ENCODE measurements around the gene SYTL2. TPM values are rescaled to one million over a fixed set of nuclear protein-coding genes. Genes with fewer than 3 reads are reported as not detected.

SYTL2 gene
- polyA plus RNA-seq, 3 donors from 2014 or later = 26.1 to 67.0 (median 33.3) TPM

DNA sequence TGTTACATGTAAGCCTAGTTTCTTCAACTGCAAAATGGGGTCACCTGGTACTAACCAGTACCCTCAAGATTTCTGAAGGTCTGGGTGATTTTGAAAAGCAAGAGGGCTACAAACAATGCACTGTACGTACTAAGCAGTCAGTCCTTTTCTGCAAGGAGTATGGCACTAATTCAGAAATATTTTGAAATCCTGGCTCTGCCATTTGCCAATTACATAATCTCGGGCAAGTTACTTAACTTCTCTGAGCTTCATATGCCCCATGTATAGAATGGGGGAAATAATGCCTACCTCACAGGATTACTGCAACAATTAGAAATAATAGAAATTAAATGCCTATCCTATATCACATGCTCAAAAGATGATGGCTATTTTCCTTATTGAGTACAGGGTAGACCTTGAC, 64.3 kb downstream of the SYTL2 start:
- Mint-ChIP-seq H3K9me3 (no peaks in the 10 kb centered on the region), H3K27me3 (ENCODE audit: low read depth in 3 of 3) (peaks cover 3 to 15% (median 3%) of the 10 kb centered on the region in 3 donors), H3K4me1 (peaks cover 83 to 84% of the 10 kb centered on the region in 2 donors), H3K36me3 (peaks cover 37 to 59% (median 42%) of the 10 kb centered on the region in 3 donors), H3K27ac (peak overlapping the region; percentile 82 to 100 (median 92)), H3K4me3 (peak overlapping the region in 1 of 5 donors; percentile 17)
- no peak for DNase-seq

DNA sequence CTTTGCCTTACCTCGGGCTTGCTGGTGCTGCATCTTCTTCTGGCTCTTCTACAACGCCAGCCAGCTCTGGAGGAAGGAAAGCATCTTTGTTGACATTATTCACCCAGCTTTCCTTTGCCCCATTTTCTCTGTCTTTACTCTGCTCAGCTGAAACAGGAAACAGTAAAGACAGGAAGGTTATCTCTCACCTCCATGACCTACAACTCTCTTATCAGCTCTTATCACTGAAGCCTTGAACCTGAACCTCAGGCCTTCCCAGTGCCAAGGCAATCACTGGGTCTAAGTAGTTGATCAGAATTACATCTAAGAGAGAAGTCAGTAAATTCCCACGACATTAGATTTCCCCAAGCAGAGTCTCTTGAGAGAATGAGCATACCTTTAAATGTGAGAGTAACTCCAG, 65.3 kb downstream of the SYTL2 start:
- H3K27ac Mint-ChIP-seq = peak overlapping the region; percentile 82 to 96 (median 84)
- no peak for DNase-seq
- peaks cover 2 to 5% (median 3%) of the 10 kb centered on the region in 3 donors for H3K27me3 Mint-ChIP-seq (ENCODE audit: low read depth in 3 of 3)
- H3K4me1 Mint-ChIP-seq = peaks cover 81 to 84% of the 10 kb centered on the region in 2 donors
- peaks cover 37 to 62% (median 42%) of the 10 kb centered on the region in 3 donors for H3K36me3 Mint-ChIP-seq
- peak overlapping the region; percentile 17 to 71 (median 63) for H3K4me3 Mint-ChIP-seq
- no peaks in the 10 kb centered on the region for H3K9me3 Mint-ChIP-seq

DNA sequence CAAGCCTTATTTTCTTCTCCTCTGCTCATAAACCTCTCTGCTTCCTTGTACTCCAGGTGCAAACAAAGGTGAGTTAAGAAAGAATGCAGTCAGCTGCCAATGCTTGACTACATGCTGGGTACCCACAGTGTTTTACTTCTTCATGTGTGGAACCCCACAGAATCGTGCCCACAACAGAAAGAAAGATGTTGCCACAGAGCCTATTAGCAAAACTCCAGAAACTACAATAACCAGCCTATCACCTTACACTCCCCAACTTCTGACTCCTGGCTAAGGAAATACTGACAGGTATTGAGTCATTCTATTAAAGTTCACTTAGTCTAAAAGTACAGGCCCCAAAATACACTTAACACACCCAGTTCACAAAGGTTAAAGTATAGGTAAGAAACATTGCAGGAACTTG, 68.1 kb downstream of the SYTL2 start:
- peaks cover 31 to 48% (median 36%) of the 10 kb centered on the region in 3 donors for H3K36me3 Mint-ChIP-seq
- DNase-seq = no peak
- H3K27ac Mint-ChIP-seq = peak overlapping the region; percentile 71 to 90 (median 80)
- peak overlapping the region in 1 of 5 donors; percentile 9 for H3K4me3 Mint-ChIP-seq
- no peaks in the 10 kb centered on the region for H3K9me3 Mint-ChIP-seq
- H3K4me1 Mint-ChIP-seq = peaks cover 75 to 84% of the 10 kb centered on the region in 2 donors
- peaks cover 0 to 2% (median 0%) of the 10 kb centered on the region in 3 donors for H3K27me3 Mint-ChIP-seq (ENCODE audit: low read depth in 3 of 3)

GRCh38 chr11:85742348-85742747, 68.6 kb downstream of the SYTL2 start:
- H3K4me3 Mint-ChIP-seq = no peak overlapping the region
- H3K4me1 Mint-ChIP-seq = peaks cover 75 to 84% of the 10 kb centered on the region in 2 donors

DNA sequence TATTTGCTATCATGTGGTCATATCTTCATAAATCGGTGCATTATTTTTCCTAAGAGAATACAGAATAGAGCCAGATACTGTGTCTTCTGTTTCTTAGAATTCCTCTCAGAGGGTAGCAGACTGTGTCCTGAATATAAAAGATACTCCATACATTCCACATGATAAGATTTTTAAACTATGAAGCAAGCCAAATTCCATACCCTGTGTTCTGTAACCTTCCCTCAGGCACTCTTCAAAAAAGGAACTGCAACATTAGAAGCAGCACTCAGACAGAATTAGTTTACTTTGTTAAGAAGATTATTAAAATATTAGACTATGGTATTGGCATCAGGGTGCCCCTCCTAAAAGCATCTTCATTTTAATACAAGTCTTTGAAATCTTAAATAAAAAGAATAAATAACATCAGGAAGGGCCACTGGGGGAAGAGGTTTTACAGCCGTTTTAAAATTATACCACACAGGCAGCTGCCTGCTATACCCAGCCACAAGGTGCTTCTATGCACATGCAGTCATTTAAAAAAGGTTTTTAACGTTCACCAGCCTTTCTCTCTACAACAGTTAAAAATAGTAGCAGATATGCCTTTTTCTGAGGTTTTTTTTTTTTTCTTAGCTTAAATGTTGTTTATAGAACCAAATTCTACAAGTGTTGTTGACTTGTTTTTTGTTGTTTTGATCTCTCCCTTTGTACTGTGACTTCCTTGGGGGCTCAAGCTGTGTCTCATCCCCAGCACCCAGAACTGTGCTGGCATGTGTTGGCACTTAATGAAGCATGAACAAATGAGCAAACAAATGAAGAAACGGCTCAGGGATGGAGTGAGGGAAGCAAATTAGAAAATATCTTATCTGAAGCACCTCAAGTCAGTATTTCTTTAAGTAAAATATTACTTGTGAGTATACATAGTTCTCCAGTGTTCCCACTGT, 70.2 kb downstream of the SYTL2 start:
- Mint-ChIP-seq H3K27ac (peak overlapping the region; percentile 64 to 93 (median 85)), H3K27me3 (ENCODE audit: low read depth in 3 of 3) (peaks cover 0 to 2% (median 0%) of the 10 kb centered on the region in 3 donors), H3K4me3 (peak overlapping the region; percentile 16 to 36 (median 25)), H3K4me1 (peaks cover 67 to 84% of the 10 kb centered on the region in 2 donors), H3K9me3 (no peaks in the 10 kb centered on the region), H3K36me3 (peaks cover 17 to 49% (median 38%) of the 10 kb centered on the region in 3 donors)
- DNase-seq = peak in 1 of 3 donors; percentile 34

More at GRCh38 chr11:85742348-85742747, 68.6 kb downstream of the SYTL2 start:
- H3K27me3 Mint-ChIP-seq (ENCODE audit: low read depth in 3 of 3) = peaks cover 0 to 2% (median 0%) of the 10 kb centered on the region in 3 donors
- no peak for DNase-seq
- H3K27ac Mint-ChIP-seq = peak overlapping the region in 5 of 6 donors; percentile 25 to 86 (median 81)
- peaks cover 26 to 46% (median 31%) of the 10 kb centered on the region in 3 donors for H3K36me3 Mint-ChIP-seq
- no peaks in the 10 kb centered on the region for H3K9me3 Mint-ChIP-seq

DNA sequence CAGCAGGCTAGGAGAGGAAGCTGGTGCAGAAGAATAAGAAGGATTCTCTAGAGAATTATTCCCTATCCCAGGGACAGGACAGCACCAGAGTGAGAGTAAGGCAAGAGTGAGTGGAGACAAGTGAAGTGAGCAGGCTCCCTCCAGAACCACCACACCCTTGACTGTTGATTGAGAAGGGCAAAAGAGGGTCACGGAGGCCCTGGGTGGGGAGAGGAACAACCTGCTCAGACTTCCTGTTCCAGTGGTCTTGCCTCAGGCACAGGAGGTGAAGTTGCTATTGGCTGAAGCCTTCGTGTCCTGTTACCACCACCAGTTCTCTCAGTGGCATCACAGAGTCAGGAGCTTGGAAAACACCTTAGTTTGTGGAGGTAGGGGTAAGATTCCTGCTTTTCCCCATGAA, 73.2 kb downstream of the SYTL2 start:
- Mint-ChIP-seq H3K9me3 (no peaks in the 10 kb centered on the region), H3K27ac (peak overlapping the region; percentile 81 to 93 (median 86)), H3K4me3 (peak overlapping the region; percentile 22 to 56 (median 41)), H3K27me3 (ENCODE audit: low read depth in 3 of 3) (peaks cover 0 to 2% (median 0%) of the 10 kb centered on the region in 3 donors), H3K4me1 (peaks cover 49 to 64% of the 10 kb centered on the region in 2 donors), H3K36me3 (peaks cover 9 to 47% (median 32%) of the 10 kb centered on the region in 3 donors)
- peak in 2 of 3 donors; percentile 38 to 39 for DNase-seq

DNA sequence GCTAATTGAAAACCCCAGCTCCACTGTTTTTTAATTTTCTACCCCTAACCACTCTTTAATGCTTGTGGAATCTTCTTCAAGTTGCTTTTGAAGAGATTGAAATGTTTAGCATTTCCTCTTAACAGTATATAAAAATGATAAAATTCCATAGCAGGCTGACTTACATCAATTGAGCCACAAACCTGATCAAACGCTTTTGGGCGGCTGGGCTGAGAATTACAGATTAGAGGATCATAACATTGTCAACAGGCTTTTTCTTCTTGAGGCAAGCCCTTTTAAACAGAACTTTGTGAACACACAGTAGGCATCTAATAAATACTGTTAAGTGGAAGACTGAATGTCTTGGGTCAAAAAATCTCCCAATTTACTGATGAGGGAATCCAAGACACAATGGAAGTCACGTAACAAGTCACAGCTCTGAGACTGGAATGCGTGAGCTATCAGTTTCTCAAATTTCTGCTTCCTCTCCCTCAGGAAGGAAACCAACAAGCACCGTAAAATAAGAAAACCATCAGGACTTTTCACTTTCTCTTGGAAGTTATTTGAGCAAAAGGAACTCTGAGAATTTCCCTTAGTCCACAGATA, 75.0 kb downstream of the SYTL2 start:
- H3K4me3 Mint-ChIP-seq = no peak overlapping the region
- DNase-seq = no peak
- H3K27me3 Mint-ChIP-seq (ENCODE audit: low read depth in 3 of 3) = peaks cover 0 to 2% (median 1%) of the 10 kb centered on the region in 3 donors
- H3K27ac Mint-ChIP-seq = peak overlapping the region in 3 of 6 donors; percentile 31 to 85 (median 40)
- H3K4me1 Mint-ChIP-seq = peaks cover 39 to 66% of the 10 kb centered on the region in 2 donors
- no peaks in the 10 kb centered on the region for H3K9me3 Mint-ChIP-seq
- H3K36me3 Mint-ChIP-seq = peaks cover 12 to 49% (median 32%) of the 10 kb centered on the region in 3 donors

DNA sequence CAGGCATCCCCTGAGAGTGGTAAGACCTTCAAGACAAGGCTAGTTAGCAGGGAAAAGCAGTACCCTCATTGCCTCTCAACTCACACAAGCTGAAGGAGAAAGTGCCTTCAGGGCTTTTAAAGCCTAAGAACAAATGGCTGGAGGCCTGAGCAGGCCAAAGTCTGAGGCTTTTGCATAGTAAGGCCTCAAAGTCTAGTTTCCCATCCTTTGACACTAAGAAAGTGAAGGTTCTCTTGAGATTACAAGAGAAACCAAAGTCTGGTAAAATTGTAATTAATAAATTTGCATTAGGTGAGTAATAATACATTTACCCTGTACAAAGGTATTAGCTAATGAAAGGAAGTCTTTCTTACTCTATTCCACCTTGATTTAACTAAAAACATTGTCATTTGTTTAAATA, 78.0 kb downstream of the SYTL2 start:
- Mint-ChIP-seq H3K36me3 (peaks cover 27 to 65% (median 30%) of the 10 kb centered on the region in 3 donors), H3K9me3 (no peaks in the 10 kb centered on the region), H3K27me3 (ENCODE audit: low read depth in 3 of 3) (peaks cover 0 to 2% (median 2%) of the 10 kb centered on the region in 3 donors), H3K4me1 (peaks cover 29 to 61% of the 10 kb centered on the region in 2 donors), H3K4me3 (no peak overlapping the region), H3K27ac (no peak overlapping the region)
- DNase-seq = no peak

DNA sequence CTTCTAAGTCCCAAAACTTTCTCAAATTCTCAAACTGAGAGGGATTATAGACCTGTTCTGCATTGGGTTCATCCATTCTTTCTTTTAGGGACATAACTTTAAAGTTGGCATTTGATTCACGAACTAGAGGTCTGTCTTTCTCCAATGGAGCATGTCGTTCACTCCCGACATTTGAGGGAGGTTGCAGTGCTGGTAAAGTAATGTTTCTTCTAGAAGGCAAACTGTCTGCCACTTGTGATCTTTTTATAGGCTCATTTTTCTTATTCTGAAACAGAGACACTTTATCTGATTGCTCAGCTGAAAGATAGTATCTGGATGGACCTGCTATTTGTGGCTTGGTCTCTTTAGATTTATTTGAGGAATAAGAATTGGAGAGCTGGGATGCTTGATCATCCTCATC, 84.6 kb downstream of the SYTL2 start:
- Mint-ChIP-seq H3K27ac (no peak overlapping the region), H3K36me3 (peaks cover 32 to 68% (median 49%) of the 10 kb centered on the region in 3 donors), H3K27me3 (ENCODE audit: low read depth in 3 of 3) (peaks cover 0 to 6% (median 2%) of the 10 kb centered on the region in 3 donors), H3K4me1 (peaks cover 16 to 37% of the 10 kb centered on the region in 2 donors), H3K4me3 (no peak overlapping the region), H3K9me3 (no peaks in the 10 kb centered on the region)
- no peak for DNase-seq

- no peak overlapping the region for H3K4me3 Mint-ChIP-seq
- no peaks in the 10 kb centered on the region for H3K9me3 Mint-ChIP-seq
- H3K27me3 Mint-ChIP-seq (ENCODE audit: low read depth in 3 of 3) = peaks cover 0 to 6% (median 2%) of the 10 kb centered on the region in 3 donors
- peak overlapping the region in 2 of 6 donors; percentile 5 to 21 for H3K27ac Mint-ChIP-seq
- H3K4me1 Mint-ChIP-seq = peaks cover 12 to 30% of the 10 kb centered on the region in 2 donors
- DNase-seq = no peak
- H3K36me3 Mint-ChIP-seq = peaks cover 29 to 71% (median 46%) of the 10 kb centered on the region in 3 donors
These were observed 85.3 kb downstream of the SYTL2 start for GRCh38 chr11:85725510-85726258.

DNA sequence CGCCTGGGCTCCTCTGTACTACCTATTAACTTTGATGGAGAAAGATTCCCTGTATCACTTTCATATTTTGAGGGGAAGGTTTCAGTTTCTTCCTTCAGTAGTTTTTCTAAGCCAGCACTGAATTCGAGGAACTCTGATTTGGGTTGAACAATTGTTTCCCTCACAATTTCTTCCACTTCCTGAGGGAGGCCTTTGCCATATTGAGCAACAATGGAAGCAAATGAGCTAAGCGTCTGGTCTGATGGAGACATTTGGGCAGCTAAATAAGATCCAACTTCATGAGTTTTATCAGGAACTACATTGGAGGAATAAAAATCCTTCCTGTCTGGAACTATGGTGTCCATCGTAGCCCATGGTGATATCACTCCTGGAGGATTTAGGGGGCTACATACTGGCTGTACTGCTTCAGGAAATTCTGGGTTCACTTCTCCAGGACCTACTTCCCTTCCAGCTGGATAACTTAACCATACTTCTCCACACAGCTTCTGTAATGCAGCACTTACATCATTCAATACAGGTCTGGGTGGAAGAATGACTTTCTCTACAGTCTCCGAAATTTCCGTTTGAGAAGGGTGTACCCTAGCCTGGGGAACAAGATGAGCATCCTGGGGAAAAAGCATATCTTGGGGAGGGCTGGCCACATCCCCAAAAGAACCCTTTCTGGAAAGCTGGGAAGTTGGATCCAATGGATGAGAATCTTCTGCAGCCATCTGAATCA, 86.0 kb downstream of the SYTL2 start:
- peaks cover 28 to 74% (median 40%) of the 10 kb centered on the region in 3 donors for H3K36me3 Mint-ChIP-seq
- no peak for DNase-seq
- H3K27ac Mint-ChIP-seq = no peak overlapping the region
- H3K27me3 Mint-ChIP-seq (ENCODE audit: low read depth in 3 of 3) = peaks cover 0 to 6% (median 2%) of the 10 kb centered on the region in 3 donors
- H3K4me1 Mint-ChIP-seq = peaks cover 10 to 22% of the 10 kb centered on the region in 2 donors
- H3K4me3 Mint-ChIP-seq = no peak overlapping the region
- H3K9me3 Mint-ChIP-seq = no peaks in the 10 kb centered on the region

DNA sequence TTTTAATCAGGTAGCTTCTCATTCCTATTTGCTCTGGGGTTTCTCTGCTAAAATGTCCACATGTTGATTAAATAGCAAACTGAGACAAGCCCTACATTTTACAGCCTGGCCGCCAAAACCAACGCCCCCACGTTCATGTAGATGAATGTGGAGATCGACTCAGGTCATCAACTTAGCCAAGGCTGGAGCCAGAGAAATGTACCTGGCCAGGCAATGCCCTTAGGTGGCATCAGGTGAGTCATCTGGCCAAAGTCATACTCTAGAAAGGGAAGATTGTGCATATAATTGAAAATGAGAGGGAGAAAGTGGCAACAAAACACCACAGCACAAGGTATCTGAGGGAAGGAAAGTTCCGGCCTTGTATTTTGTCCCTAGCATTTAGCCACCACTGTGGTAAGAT, 87.9 kb downstream of the SYTL2 start:
- Mint-ChIP-seq H3K4me3 (no peak overlapping the region), H3K27me3 (ENCODE audit: low read depth in 3 of 3) (peaks cover 0 to 6% (median 2%) of the 10 kb centered on the region in 3 donors), H3K27ac (peak overlapping the region in 3 of 6 donors; percentile 38 to 49 (median 40)), H3K4me1 (peaks cover 0 to 17% of the 10 kb centered on the region in 2 donors), H3K9me3 (no peaks in the 10 kb centered on the region), H3K36me3 (peaks cover 40 to 72% (median 45%) of the 10 kb centered on the region in 3 donors)
- DNase-seq = no peak
